CD4-positive, alpha-beta T cell treated with Interferon gamma for 1 hour (primary cell): Measurements from ENCODE around the gene ELANE.

Experiments
- DNase-seq: peaks from one replicate; pipeline ENCODE4 v3.0.0-alpha.2; 2020

The ELANE gene

GRCh38 chr19:900043-900301 is 47.9 kb downstream of the ELANE start:
- no peak for DNase-seq

- DNase-seq, result peak; percentile 44
Observed at GRCh38 chr19:900302-901111, 48.4 kb downstream of the ELANE start.

GRCh38 chr19:901216-902092 is 49.4 kb downstream of the ELANE start:
- DNase-seq, result no peak

GRCh38 chr19:902093-902370 is 49.9 kb downstream of the ELANE start:
- no peak for DNase-seq

GRCh38 chr19:902446-903226 is 50.5 kb downstream of the ELANE start:
- no peak for DNase-seq

GRCh38 chr19:903266-903797 is 51.2 kb downstream of the ELANE start:
- no peak for DNase-seq

- DNase-seq, result no peak
Observed at GRCh38 chr19:904545-904944, 52.4 kb downstream of the ELANE start.
